ENCODE measurements around the gene KIF24.

KIF24 gene

DNA sequence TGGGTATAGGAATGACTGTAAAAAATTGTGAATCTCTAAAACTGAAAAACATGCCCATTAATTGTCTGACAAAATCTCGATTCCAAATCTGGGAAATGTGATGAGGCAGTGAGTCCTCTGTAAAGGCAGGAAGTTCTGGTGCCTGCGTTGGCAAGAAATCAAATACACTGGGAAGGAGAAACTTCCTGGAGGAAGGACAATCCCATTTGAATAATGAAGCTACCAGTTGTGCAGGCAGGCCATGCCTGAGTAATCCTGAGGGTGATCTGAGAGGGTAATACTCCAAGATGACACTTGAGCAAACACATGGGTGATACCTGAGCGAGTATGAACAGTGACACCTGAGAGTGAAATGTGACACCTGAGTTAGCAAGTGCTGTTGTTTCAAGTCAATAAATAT, 49.7 kb downstream of the KIF24 start:
- no peaks in the 10 kb centered on the region for H3K4me1 ChIP-seq
- in situ Hi-C loops (cut with MboI; ENCODE audit: low sequenced_read_pairs) = no loop called here
- no peak for DNase-seq (ENCODE audit: low spot score in 2 of 2)
- H3K4me3 ChIP-seq = no peak overlapping the region
- H3K36me3 ChIP-seq (replicated peaks) = no peaks in the 10 kb centered on the region; the same call in 1 of the 2 replicates
- H3K9me3 ChIP-seq = no peaks in the 10 kb centered on the region
- no peaks in the 10 kb centered on the region for H3K27me3 ChIP-seq (ENCODE audit: low read depth)
